Measurements from ENCODE around the gene TLL2. TPM values are rescaled to one million over a fixed set of nuclear protein-coding genes. Genes with fewer than 3 reads are reported as not detected.

TLL2 gene
- total RNA-seq, 4 donors from 2014 or later: 0.20 to 0.31 TPM; not detected in 2

DNA sequence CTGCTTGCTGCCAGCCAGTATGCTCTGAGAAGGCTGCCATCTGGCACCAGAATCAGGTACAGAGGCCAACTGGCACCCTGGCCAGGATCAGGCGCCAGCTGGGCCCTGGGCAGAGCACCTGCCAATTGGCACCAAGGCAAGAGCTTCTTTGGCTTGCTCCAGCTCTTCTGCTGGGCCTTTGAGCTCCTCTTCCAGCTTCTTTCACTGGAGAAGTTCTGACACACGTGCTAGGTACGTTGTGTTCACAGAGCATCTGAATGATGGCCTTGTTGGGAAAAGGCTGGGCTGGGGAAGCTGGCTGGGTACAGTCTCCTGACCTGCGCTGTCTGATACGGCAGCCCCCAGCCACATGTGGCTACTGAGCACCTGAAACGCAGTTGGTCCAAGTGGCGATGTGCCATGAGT lies 123.3 kb downstream of the TLL2 start:
- Histone ChIP-seq H3K4me3 (no peak overlapping the region), H3K27ac (peak overlapping the region in 1 of 4 donors; percentile 27)
- 40 to 92% methylated on average over 1 to 2 of the region's 7 CpGs for WGBS, 2 donors (ENCODE audit: low coverage in 1 of 2)

DNA sequence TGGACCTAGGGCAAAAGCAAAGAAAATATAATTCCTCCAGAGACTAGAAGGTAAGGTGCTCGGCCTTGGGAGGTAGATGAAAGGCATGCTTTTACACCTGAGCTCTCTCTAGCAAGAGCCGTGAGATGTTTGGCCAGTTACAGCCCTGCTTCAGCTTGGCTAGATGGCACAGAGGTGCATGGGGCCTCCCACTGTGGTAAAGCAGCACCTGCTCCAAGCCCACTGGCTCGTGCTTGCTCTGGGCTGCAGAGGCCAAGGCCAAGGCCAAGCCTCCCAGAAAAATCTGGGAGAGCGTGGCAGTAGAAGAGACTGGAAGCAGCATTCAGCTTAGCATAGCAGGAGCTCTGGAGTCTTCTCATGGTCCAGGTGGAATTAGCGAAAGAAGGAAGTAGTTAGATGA lies 123.9 kb downstream of the TLL2 start:
- ATAC-seq: no peak
- H3K4me1 ChIP-seq: peaks cover 0 to 24% (median 0%) of the 10 kb centered on the region in 3 donors
- no peaks in the 10 kb centered on the region for H3K9me3 ChIP-seq
- TF ChIP-seq POLR2A (IDR thresholded peaks at IDR 0.05) (no peak), POLR2AphosphoS5 (IDR thresholded peaks at IDR 0.05) (no peak), EP300 (IDR thresholded peaks at IDR 0.05) (no peak)
- TF ChIP-seq, protein P1, sequence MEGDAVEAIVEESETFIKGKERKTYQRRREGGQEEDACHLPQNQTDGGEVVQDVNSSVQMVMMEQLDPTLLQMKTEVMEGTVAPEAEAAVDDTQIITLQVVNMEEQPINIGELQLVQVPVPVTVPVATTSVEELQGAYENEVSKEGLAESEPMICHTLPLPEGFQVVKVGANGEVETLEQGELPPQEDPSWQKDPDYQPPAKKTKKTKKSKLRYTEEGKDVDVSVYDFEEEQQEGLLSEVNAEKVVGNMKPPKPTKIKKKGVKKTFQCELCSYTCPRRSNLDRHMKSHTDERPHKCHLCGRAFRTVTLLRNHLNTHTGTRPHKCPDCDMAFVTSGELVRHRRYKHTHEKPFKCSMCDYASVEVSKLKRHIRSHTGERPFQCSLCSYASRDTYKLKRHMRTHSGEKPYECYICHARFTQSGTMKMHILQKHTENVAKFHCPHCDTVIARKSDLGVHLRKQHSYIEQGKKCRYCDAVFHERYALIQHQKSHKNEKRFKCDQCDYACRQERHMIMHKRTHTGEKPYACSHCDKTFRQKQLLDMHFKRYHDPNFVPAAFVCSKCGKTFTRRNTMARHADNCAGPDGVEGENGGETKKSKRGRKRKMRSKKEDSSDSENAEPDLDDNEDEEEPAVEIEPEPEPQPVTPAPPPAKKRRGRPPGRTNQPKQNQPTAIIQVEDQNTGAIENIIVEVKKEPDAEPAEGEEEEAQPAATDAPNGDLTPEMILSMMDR (IDR thresholded peaks at IDR 0.05): no peak
- peak overlapping the region in 1 of 4 donors; percentile 27 for H3K27ac ChIP-seq
- H3K36me3 ChIP-seq: no peaks in the 10 kb centered on the region
- WGBS, 2 donors (ENCODE audit: low coverage in 1 of 2): 67 to 95% methylated on average over 2 to 3 of the region's 5 CpGs
- H3K4me3 ChIP-seq: no peak overlapping the region
- H3K27me3 ChIP-seq: peaks cover 8% of the 10 kb centered on the region

More for the DNA sequence above, 123.3 kb downstream of the TLL2 start:
- Histone ChIP-seq H3K4me1 (peaks cover 0 to 24% (median 0%) of the 10 kb centered on the region in 3 donors), H3K9me3 (no peaks in the 10 kb centered on the region), H3K36me3 (no peaks in the 10 kb centered on the region), H3K27me3 (peaks cover 8% of the 10 kb centered on the region)
- TF ChIP-seq POLR2A (IDR thresholded peaks at IDR 0.05): no peak
- TF ChIP-seq EP300 (IDR thresholded peaks at IDR 0.05): no peak
- TF ChIP-seq, protein P1 (IDR thresholded peaks at IDR 0.05): no peak
- peak; percentile 97 for TF ChIP-seq POLR2AphosphoS5 (IDR thresholded peaks at IDR 0.05)
- ATAC-seq: peak; percentile 89

DNA sequence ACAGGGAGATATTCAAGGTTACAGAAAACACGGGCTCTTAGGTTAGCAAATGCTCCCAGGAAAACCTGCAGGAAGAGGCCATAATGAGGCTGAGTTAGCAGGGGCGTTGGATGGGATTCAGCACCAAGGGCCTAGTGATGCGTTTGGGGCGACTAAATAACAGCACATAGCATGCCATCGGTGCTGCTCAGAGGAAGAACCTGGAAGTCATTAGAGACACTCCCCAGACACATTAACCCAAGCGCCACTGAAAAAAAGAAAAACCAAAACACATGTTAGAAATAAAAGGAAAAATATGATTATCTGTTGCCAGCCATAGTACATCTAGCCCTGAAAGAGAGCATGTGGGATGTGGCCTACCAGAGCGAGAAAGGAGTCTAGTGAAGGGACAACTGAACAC lies 126.1 kb downstream of the TLL2 start:
- Histone ChIP-seq H3K27ac (no peak overlapping the region), H3K4me3 (no peak overlapping the region), H3K27me3 (peaks cover 8% of the 10 kb centered on the region), H3K36me3 (no peaks in the 10 kb centered on the region), H3K9me3 (no peaks in the 10 kb centered on the region), H3K4me1 (peaks cover 0 to 24% (median 0%) of the 10 kb centered on the region in 3 donors)
- WGBS, 2 donors (ENCODE audit: low coverage in 1 of 2): 75 to 80% methylated on average over 2 to 7 of the region's 7 CpGs
- no peak for TF ChIP-seq EP300 (IDR thresholded peaks at IDR 0.05)
- ATAC-seq: no peak

DNA sequence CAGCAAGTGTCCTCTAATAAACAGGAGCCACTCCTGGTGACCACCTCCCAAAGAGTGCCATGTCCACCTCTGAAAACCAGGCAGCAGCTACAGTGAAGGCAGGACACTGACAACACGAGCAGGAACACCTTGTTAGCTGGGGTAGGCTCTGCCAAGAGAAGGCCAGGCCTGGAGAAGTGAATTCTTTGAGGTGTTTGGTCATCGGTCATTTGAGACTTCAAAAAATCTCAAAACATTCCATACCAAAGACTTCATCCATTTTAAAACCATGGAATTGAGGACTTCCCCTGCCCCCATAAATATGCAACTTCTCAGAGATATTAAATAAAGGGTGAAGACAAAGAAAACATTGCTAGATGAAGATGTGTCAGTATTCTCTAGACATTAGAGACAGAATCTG lies 126.6 kb downstream of the TLL2 start:
- 68 to 73% methylated on average over 2 of the region's 2 CpGs for WGBS, 2 donors (ENCODE audit: low coverage in 1 of 2)
- H3K27me3 ChIP-seq: peaks cover 8% of the 10 kb centered on the region
- no peaks in the 10 kb centered on the region for H3K36me3 ChIP-seq
- no peak overlapping the region for H3K27ac ChIP-seq
- H3K9me3 ChIP-seq: no peaks in the 10 kb centered on the region
- H3K4me1 ChIP-seq: peaks cover 0 to 24% (median 0%) of the 10 kb centered on the region in 3 donors
- no peak overlapping the region for H3K4me3 ChIP-seq
- TF ChIP-seq, protein P1 (IDR thresholded peaks at IDR 0.05): no peak
- no peak for TF ChIP-seq EP300 (IDR thresholded peaks at IDR 0.05)
- no peak for TF ChIP-seq POLR2AphosphoS5 (IDR thresholded peaks at IDR 0.05)
- no peak for TF ChIP-seq POLR2A (IDR thresholded peaks at IDR 0.05)
- no peak for ATAC-seq

DNA sequence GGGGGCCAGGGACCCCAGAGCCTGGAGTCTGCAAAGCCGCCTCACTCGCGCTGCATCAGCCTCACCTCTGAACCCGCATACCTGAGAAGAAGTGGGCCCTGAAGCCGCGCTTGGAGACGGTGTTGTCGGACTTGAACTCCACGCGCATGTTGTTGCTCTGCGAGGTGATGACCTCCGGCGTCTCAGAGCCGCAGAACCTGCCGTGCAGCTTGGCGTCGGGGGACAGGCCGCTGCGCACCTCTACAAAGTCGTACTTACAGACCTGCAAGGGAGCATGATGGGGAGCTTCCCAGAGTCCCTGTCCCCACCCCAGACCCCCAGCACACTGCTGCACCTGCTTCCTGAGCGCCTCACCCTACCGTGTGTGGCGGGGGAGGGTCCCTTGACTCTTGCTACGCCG lies 129.2 kb downstream of the TLL2 start:
- Histone ChIP-seq H3K4me1 (peaks cover 0 to 6% (median 0%) of the 10 kb centered on the region in 3 donors), H3K36me3 (no peaks in the 10 kb centered on the region), H3K4me3 (no peak overlapping the region), H3K27me3 (peaks cover 8% of the 10 kb centered on the region), H3K27ac (no peak overlapping the region), H3K9me3 (no peaks in the 10 kb centered on the region)
- TF ChIP-seq POLR2AphosphoS5 (IDR thresholded peaks at IDR 0.05) (no peak), EP300 (IDR thresholded peaks at IDR 0.05) (no peak), POLR2A (IDR thresholded peaks at IDR 0.05) (no peak)
- no peak for ATAC-seq
- WGBS, 2 donors (ENCODE audit: low coverage in 1 of 2): 0 to 74% methylated on average over 1 to 10 of the region's 25 CpGs

DNA sequence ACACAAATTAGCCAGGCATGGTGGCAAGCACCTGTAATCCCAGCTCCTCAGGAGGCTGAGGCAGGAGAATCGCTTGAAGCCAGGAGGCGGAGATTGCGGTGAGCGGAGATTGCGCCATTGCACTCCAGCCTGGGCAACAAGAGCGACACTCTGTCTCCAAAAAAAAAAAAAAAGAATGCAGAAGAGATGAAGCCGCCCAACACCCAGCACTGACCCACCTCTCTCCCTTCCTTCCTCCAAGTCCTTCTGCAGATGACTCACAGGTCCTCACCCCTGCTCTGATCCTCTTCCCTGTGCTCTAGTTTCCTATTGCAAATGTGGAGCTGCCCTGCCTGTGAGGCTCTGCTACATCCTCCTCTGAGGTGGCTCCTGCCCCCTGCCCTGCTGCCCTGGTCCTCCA lies 132.9 kb downstream of the TLL2 start:
- Histone ChIP-seq H3K9me3 (no peaks in the 10 kb centered on the region), H3K36me3 (no peaks in the 10 kb centered on the region), H3K4me1 (peaks cover 0 to 19% (median 12%) of the 10 kb centered on the region in 3 donors), H3K27me3 (peaks cover 8% of the 10 kb centered on the region), H3K27ac (no peak overlapping the region), H3K4me3 (no peak overlapping the region)
- TF ChIP-seq EP300 (IDR thresholded peaks at IDR 0.05): no peak
- TF ChIP-seq POLR2AphosphoS5 (IDR thresholded peaks at IDR 0.05): no peak
- no peak for TF ChIP-seq POLR2A (IDR thresholded peaks at IDR 0.05)
- TF ChIP-seq, protein P1 (IDR thresholded peaks at IDR 0.05): no peak
- WGBS, 2 donors (ENCODE audit: low coverage in 1 of 2): 69 to 97% methylated on average over 2 to 6 of the region's 7 CpGs
- peak; percentile 30 for ATAC-seq

Data from gastroesophageal sphincter (tissue), 4 donors.